IMR-90 (cell line): ENCODE data around the gene SOWAHC. TPM values are rescaled to one million over a fixed set of nuclear protein-coding genes. Genes with fewer than 3 reads are reported as not detected.

Experiments
- ATAC-seq: fragments of 200-7000 bp; cut with Tn5 transposase; 2 replicates; pipeline ENCODE4 v1.9.1; 2020; ENCODE audit warnings: low read depth, mild to moderate bottlenecking, moderate library complexity
- BruUV-seq: library from RNA; stranded (reverse); fragments of 400-500 nt; replicated peaks from 2 replicates; lab custom pipeline; 2021; lab: Mats Ljungman, UMichigan
- CTCF ChIA-PET: fragments of 300-600 bp; formaldehyde crosslinking; extraction: SDS; loops from one replicate; lab custom pipeline; 2021; ENCODE audit warnings: antibody characterized with exemption; lab: Yijun Ruan, JAX
- POLR2A ChIA-PET: fragments of 300-600 bp; sonication (Branson Sonifier 250); formaldehyde crosslinking; loops from one replicate; lab custom pipeline; 2022; ENCODE audit warnings: antibody characterized with exemption; ENCODE audit not compliant: unreplicated experiment; lab: Charles Lee
- DNase-seq: peaks from one replicate; pipeline ENCODE4 v3.0.0; 2013
- H2AFZ ChIP-seq: replicated peaks from 2 replicates; pipeline ENCODE3; 2013; ENCODE audit warnings: low read length, mild to moderate bottlenecking; ENCODE audit not compliant: poor library complexity
- H2AK5ac ChIP-seq: 2 replicates; pipeline ENCODE4 v1.6.1; 2013; ENCODE audit warnings: low read depth, low read length, inconsistent platforms
- H2AK9ac ChIP-seq: replicated peaks from 2 replicates; pipeline ENCODE3; 2013; ENCODE audit warnings: mild to moderate bottlenecking, low read depth, low read length, moderate library complexity; ENCODE audit not compliant: poor library complexity
- H2BK120ac ChIP-seq: 2 replicates; pipeline ENCODE4 v1.6.1; 2013; ENCODE audit warnings: low read depth, low read length, inconsistent platforms
- H2BK15ac ChIP-seq: 3 replicates; pipeline ENCODE4 v1.6.1; 2013; ENCODE audit warnings: low read depth, low read length, inconsistent platforms
- H2BK20ac ChIP-seq: 2 replicates; pipeline ENCODE4 v1.6.1; 2013; ENCODE audit warnings: low read depth, mild to moderate bottlenecking, inconsistent platforms, low read length, moderate library complexity
- H2BK5ac ChIP-seq: 2 replicates; pipeline ENCODE4 v1.6.1; 2013; ENCODE audit warnings: mild to moderate bottlenecking, low read depth, low read length, inconsistent platforms; ENCODE audit not compliant: poor library complexity, severe bottlenecking
- H3K14ac ChIP-seq: replicated peaks from 2 replicates; pipeline ENCODE4 v1.6.1; 2013; ENCODE audit warnings: low read depth, low read length, inconsistent platforms
- H3K18ac ChIP-seq: 2 replicates; pipeline ENCODE4 v1.6.1; 2013; ENCODE audit warnings: low read depth, low read length, control low read depth
- H3K23ac ChIP-seq: 2 replicates; pipeline ENCODE4 v1.6.1; 2013; ENCODE audit warnings: low read depth, low read length, inconsistent platforms
- H3K27ac ChIP-seq: 2 replicates; pipeline ENCODE4 v1.5.1; 2013; ENCODE audit warnings: mild to moderate bottlenecking, control low read depth, low read length; ENCODE audit not compliant: insufficient read depth
- H3K27me3 ChIP-seq: 2 replicates; pipeline ENCODE4 v1.6.1; 2013; ENCODE audit warnings: low read length; ENCODE audit not compliant: control insufficient read depth, insufficient read depth
- H3K36me3 ChIP-seq: 2 replicates; pipeline ENCODE4 v1.6.1; 2013; ENCODE audit warnings: low read length, mixed read lengths; ENCODE audit not compliant: control insufficient read depth, insufficient read depth
- H3K4ac ChIP-seq: 2 replicates; pipeline ENCODE4 v1.6.1; 2013; ENCODE audit warnings: low read depth, low read length, inconsistent platforms
- H3K4me1 ChIP-seq: 2 replicates; pipeline ENCODE4 v1.6.1; 2013; ENCODE audit warnings: low read length, mixed read lengths; ENCODE audit not compliant: control insufficient read depth, insufficient read depth
- H3K4me2 ChIP-seq: 2 replicates; pipeline ENCODE4 v1.6.1; 2013; ENCODE audit warnings: low read depth, mild to moderate bottlenecking, control low read depth, low read length, moderate library complexity
- H3K4me3 ChIP-seq: 2 replicates; pipeline ENCODE4 v1.5.1; 2013; ENCODE audit warnings: low read depth, mild to moderate bottlenecking, control low read depth, low read length, moderate library complexity; ENCODE audit not compliant: insufficient read depth
- H3K56ac ChIP-seq: 2 replicates; pipeline ENCODE4 v1.6.1; 2013; ENCODE audit warnings: low read length, inconsistent platforms; ENCODE audit not compliant: insufficient read depth; ENCODE audit errors: extremely low read depth
- H3K79me1 ChIP-seq, 2 experiments: 2 replicates each; pipeline ENCODE4 v1.6.1; 2013; ENCODE audit warnings: low read length in 2 of 2, inconsistent platforms in 1 of 2, low read depth in 1 of 2
- H3K9ac ChIP-seq: 2 replicates; pipeline ENCODE4 v1.6.1; 2013; ENCODE audit warnings: low read depth, low read length, control low read depth
- H3K9me1 ChIP-seq: 2 replicates; pipeline ENCODE4 v1.6.1; 2013; ENCODE audit warnings: low read length, inconsistent platforms; ENCODE audit not compliant: insufficient read depth
- H3K9me3 ChIP-seq: 2 replicates; pipeline ENCODE4 v1.6.1; 2013; ENCODE audit warnings: low read length; ENCODE audit not compliant: control insufficient read depth, insufficient read depth
- H4K20me1 ChIP-seq: 2 replicates; pipeline ENCODE4 v1.6.1; 2013; ENCODE audit warnings: low read length, inconsistent platforms; ENCODE audit not compliant: insufficient read depth
- H4K5ac ChIP-seq: 2 replicates; pipeline ENCODE4 v1.6.1; 2013; ENCODE audit warnings: mild to moderate bottlenecking, low read depth, low read length, control low read depth
- H4K8ac ChIP-seq, 2 experiments: 2 replicates each; pipeline ENCODE4 v1.6.1; 2013; ENCODE audit warnings: low read depth in 2 of 2, low read length in 2 of 2, control low read depth in 1 of 2, inconsistent platforms in 1 of 2
- H4K91ac ChIP-seq: 2 replicates; pipeline ENCODE4 v1.6.1; 2013; ENCODE audit warnings: low read depth, low read length, inconsistent platforms; ENCODE audit not compliant: insufficient read depth
- CEBPB ChIP-seq: IDR thresholded peaks from 2 replicates; pipeline ENCODE4 v1.6.1; 2012; ENCODE audit warnings: low read depth, low read length, improper control_type of control experiment
- CHD1 ChIP-seq: IDR thresholded peaks from 2 replicates; pipeline ENCODE4 v1.6.1; 2012; ENCODE audit warnings: low read depth, low read length, improper control_type of control experiment
- CTCF ChIP-seq: conservative IDR thresholded peaks from 2 replicates; pipeline ENCODE4 v1.5.1; 2012; ENCODE audit warnings: mild to moderate bottlenecking, low read depth, low read length, improper control_type of control experiment
- ELK1 ChIP-seq: fragments of 150-350 bp; IDR thresholded peaks from 2 replicates; pipeline ENCODE4 v1.6.1; 2016; ENCODE audit warnings: low read depth, mild to moderate bottlenecking, low read length, moderate library complexity, borderline replicate concordance
- MAFK ChIP-seq: IDR thresholded peaks from 2 replicates; pipeline ENCODE4 v1.6.1; 2012; ENCODE audit warnings: low read depth, low read length, improper control_type of control experiment
- NFE2L2 ChIP-seq: fragments of 150-350 bp; IDR thresholded peaks from 2 replicates; pipeline ENCODE4 v1.6.1; 2016; ENCODE audit warnings: low read depth, mild to moderate bottlenecking, low read length
- POLR2A ChIP-seq: IDR thresholded peaks from 2 replicates; pipeline ENCODE4 v1.6.1; 2012; ENCODE audit warnings: mild to moderate bottlenecking, low read depth, low read length
- USF2 ChIP-seq: fragments of 150-350 bp; IDR thresholded peaks from 2 replicates; pipeline ENCODE4 v1.6.1; 2017; ENCODE audit warnings: mild to moderate bottlenecking, antibody characterized with exemption, low read length, low read depth
- WGBS, 2 experiments: methylation state at CpG; one replicate each; pipeline versions ENCODE4 v1.1.5 to v1.1.7; 2013; ENCODE audit warnings: missing lambda C conversion rate in 2 of 2; ENCODE audit not compliant: insufficient read length in 1 of 2; ENCODE audit errors: extremely low coverage in 2 of 2; 5-methylcytosine and 5-hydroxymethylcytosine counted together
- dilution Hi-C: fragments of 300-500 bp; cut with HindIII; formaldehyde crosslinking; loops from one replicate; pipeline ENCODE4 v1.14.3; 2018; ENCODE audit warnings: low sequenced_read_pairs; ENCODE audit not compliant: unreplicated experiment
- in situ Hi-C: fragments of 300-500 bp; cut with MboI; formaldehyde crosslinking; loops from 3 replicates; pipeline ENCODE4 v1.14.3; 2019; ENCODE audit warnings: low sequenced_read_pairs, inconsistent platforms, mixed read lengths
- intact Hi-C: fragments of 100-400 bp; cut with micrococcal nuclease; formaldehyde crosslinking; loops from 2 replicates; pipeline ENCODE4 v1.10.0; 2022
- polyA plus RNA-seq, 3 experiments: library from polyadenylated mRNA; depleted of rRNA; stranded (reverse); fragments of >200 nt; gene quantifications; 2 replicates each; pipeline ENCODE4 v1.2.3, GENCODE V29; 2012; ENCODE audit warnings: low replicate concordance in 1 of 3
- total RNA-seq: library from RNA; depleted of rRNA; stranded (reverse); fragments of >200 nt; gene quantifications from 2 replicates; pipeline ENCODE4 v1.2.3, GENCODE V29; 2012

Gene SOWAHC
- total and polyA plus RNA-seq, 2 of the 4 experiments (the other 2 are of a cell fraction) = 3.2 to 4.8 TPM

GRCh38 chr2:109629867-109630266 lies 15.7 kb downstream of the SOWAHC start:
- H3K23ac ChIP-seq = no peak overlapping the region
- no peak overlapping the region for H4K91ac ChIP-seq
- H4K20me1 ChIP-seq = no peaks in the 10 kb centered on the region
- no peaks in the 10 kb centered on the region for H3K4me1 ChIP-seq
- POLR2A ChIA-PET = no interaction called here
- H3K56ac ChIP-seq = no peak overlapping the region
- in situ Hi-C loops = no loop called here
- H2AK5ac ChIP-seq = no peak overlapping the region
- no peak for DNase-seq
- no peaks in the 10 kb centered on the region for H3K9me3 ChIP-seq
- no peaks in the 10 kb centered on the region for H3K9me1 ChIP-seq
- no peak overlapping the region for H3K4me2 ChIP-seq
- no peak overlapping the region for H3K4me3 ChIP-seq
- CTCF ChIA-PET = interaction anchor here (1.7 kb wide), 1 partner anchor 106 kb away, joined by 4 read pairs; no protein-coding TSS in a partner anchor
- no peak overlapping the region for H3K14ac ChIP-seq
- H3K79me1 ChIP-seq = no peaks in the 10 kb centered on the region
- no peak overlapping the region for H3K27ac ChIP-seq
- no CpG with 5 or more reads among the region's 3 CpGs for WGBS, 2 experiments
- no peak overlapping the region for H2AK9ac ChIP-seq
- BruUV-seq = no TSS peak
- H4K5ac ChIP-seq = no peak overlapping the region
- no peaks in the 10 kb centered on the region for H3K36me3 ChIP-seq
- no peak for ATAC-seq
- H3K27me3 ChIP-seq = peaks cover 8% of the 10 kb centered on the region
- no peak overlapping the region for H2BK5ac ChIP-seq
- no peak overlapping the region for H3K18ac ChIP-seq
- dilution Hi-C loops = no loop called here
- no peak overlapping the region for H3K9ac ChIP-seq
- H2BK120ac ChIP-seq = no peak overlapping the region
- no peak overlapping the region for H2BK15ac ChIP-seq
- H2AFZ ChIP-seq = no peak overlapping the region
- H2BK20ac ChIP-seq = no peak overlapping the region
- no peak overlapping the region for H3K4ac ChIP-seq
- TF ChIP-seq CHD1 = no peak
- no peak for TF ChIP-seq CEBPB
- TF ChIP-seq CTCF = no peak
- TF ChIP-seq POLR2A = no peak
- no peak for TF ChIP-seq MAFK
- TF ChIP-seq NFE2L2 = no peak
- TF ChIP-seq USF2 = no peak
- TF ChIP-seq ELK1 = no peak
- intact Hi-C loops = no loop called here
- H4K8ac ChIP-seq = no peak overlapping the region
